CD1c-positive myeloid dendritic cell (primary cell): ENCODE data around the gene DDIT4.

Experiments used
- DNase-seq: peaks from one replicate; pipeline ENCODE4 v3.0.0-alpha.2; 2016; ENCODE audit errors: extremely low spot score

DDIT4 gene

GRCh38 chr10:72316748-72317435 is 43.2 kb downstream of the DDIT4 start:
- DNase-seq, result peak; percentile 51

GRCh38 chr10:72318418-72319262 is 44.9 kb downstream of the DDIT4 start:
- DNase-seq, result no peak

DNA sequence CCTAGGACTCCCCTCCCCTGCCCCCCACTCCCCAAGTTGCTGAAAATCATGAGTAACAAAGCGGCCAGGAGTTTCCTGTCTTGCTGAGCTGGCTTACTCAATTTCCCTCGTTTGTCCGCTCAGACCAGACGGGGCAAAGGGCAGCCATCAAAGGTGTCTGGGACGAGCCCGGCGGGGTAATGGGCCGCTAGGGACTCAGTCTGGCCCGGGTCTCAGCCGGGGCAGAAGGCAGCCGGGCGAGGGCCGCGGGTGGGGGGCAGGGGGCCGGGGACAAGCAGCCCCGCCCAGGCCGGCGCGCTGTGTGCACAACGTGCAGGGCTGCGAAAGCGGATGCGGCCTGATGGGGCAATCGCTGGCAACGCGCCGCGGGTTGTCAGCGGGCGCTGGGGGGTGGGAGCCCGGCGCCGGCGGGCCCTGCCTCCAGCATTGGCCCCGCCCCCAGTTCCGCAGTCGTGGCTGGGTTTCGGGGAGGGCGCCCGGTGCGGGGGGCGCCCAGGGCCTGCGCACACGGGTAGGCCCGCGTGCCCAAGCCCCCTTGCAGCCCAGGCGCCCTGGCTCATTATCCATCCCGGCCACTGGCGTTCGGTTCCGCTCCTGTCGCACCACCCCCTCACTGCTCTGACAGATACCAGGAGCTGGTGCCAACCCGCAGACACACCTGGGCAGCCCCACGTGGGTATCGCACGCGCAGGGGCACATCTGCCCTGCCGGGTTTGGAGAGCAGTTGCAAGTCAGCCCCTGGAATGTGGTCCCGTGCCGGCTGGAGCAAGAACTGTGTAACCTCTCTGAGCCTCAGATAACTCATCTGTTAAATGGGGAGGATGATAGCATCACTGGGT is 45.9 kb downstream of the DDIT4 start:
- peak; percentile 95 for DNase-seq

DNA sequence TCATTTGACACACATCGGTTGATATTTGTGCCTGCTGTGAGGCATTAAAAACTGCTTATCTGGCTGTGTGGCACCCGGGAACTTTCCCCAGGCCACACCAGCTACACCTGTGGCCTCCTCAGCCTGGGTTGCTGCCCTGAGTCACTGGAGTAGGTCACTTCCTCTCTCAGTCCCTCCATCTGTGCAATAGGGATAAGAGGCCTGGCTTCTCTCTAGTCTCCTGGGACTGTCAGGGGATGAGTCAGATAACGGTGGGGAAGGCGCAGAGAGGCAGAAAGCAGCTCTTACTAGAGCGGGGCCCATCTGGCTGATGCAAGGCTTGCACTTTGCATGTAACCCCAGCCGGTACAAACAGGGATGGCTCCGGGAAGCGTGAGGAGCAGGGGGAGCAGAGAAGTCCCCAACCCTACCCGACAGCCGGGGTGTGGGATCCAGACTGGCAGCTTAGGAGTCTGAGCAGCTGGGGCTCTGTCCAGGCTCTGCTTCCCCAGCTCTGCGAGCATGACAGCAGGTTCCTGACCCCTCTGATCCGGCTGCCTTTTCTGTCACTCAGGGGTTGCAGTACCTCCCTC is 47.0 kb downstream of the DDIT4 start:
- peak; percentile 78 for DNase-seq

- no peak for DNase-seq
These were observed 47.7 kb downstream of the DDIT4 start for GRCh38 chr10:72321248-72322029.

DNA sequence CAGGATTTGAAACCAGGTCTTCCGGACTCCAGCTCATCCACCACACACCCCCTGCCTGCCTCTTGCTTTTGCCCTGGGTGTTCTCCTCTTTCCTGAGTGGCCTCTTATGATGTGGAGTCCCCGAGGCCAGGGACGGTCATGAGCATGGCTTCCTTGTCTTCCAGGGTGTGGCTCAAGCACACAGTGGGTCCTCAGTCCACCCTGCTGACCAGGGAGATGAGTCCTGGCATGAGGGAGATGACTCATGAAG is 48.2 kb downstream of the DDIT4 start:
- no peak for DNase-seq

GRCh38 chr10:72322280-72323058 is 48.7 kb downstream of the DDIT4 start:
- no peak for DNase-seq

DNA sequence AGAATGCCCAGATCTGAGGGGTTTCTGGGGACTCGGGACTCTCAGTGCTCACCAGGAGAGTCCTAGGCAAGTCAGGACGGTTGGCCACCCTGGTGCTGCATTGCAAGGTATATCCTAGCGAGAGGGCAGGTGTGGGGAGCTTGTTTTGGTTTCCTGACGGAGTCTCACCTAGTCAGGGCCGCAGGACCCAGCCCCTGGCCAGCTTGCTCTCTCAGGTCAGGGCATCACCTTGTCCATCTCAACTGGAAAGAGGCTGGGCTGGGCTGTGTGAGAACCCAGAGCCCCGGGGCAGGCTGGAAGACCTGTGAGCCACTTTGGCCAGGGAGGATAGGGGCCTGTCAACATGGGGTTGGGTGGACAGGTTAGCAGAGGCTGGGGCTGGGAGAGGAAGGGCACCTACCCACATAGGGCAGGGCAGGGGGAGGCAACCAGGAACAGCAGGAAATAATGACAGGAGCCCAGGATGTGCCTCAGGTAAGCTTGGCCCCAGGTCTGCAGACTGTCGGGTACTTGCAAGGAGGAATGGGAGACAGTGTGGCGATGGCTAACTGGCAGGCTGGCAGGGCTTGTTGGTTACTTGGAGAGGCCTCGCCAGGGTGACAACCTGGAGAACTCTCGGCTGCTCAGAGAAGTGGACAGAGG is 49.5 kb downstream of the DDIT4 start:
- no peak for DNase-seq

GRCh38 chr10:72323771-72324191 is 50.1 kb downstream of the DDIT4 start:
- no peak for DNase-seq
